DMS 273 (cell line): ENCODE measurements around the gene CAMTA1.

Experiments used
- DNase-seq: peaks from one replicate; lab custom pipeline; 2025; ENCODE audit not compliant: unreplicated experiment; lab: John Stamatoyannopoulos, UW

Gene CAMTA1

GRCh38 chr1:7436056-7437005, 651.1 kb downstream of the CAMTA1 start:
- no peak for DNase-seq

DNA sequence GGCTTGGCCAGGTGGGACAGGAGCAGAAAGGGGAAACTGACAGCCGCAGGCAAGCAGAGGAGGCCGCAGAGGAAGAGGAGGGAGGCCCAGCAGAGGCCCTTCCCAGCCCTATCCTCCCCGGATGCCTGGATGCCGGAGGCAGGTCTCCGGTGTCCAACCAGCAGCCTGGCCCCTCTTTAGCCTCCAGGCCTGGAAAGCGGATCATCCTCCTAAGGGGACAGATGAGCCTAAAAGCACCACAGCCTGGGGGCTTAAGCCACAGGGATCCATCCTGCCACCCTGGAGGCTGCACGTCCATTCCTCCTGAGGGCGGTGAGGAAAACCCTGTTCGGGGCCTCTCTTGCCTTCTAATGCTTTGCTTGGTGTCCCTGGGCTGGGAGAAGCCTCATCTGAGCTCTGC, 651.8 kb downstream of the CAMTA1 start:
- DNase-seq = no peak

GRCh38 chr1:7437608-7438395, 652.5 kb downstream of the CAMTA1 start:
- DNase-seq = no peak

- DNase-seq = no peak
Observed at GRCh38 chr1:7438396-7438785, 653.1 kb downstream of the CAMTA1 start.

DNA sequence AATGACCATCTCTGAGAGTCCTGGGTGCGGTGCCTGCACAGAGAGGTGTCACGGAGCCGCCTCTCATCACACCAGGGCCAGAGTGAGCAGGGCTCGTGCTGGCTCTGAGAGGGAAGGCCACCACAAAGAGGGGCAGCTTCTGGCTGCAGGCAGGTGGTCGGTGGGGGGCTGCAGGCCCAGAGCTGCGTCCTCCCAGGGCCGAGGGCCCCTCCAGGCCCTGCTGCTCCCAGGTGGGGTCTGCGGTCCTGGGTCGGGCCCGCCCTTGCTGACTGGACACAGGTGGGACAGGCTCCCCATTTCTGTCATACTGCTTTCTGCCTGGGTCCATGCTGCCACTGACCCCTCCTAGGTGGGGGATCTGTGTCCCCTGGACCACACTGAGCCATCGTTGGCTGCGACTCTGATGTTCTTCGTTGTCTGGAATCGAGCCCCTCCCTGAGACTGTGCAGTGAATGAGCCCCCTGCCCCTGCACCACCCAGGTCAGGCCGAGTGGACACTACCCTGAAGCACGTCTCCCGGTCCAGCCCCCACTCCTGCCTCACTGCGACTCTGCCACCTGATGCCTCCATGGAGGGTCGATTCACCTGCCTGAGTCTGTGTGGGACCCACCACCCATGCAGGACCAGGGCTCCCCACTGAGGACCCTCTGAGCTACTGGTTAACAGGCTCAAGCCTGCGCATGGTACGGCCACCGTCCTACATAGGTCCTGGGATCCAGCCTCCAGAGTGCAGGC, 653.8 kb downstream of the CAMTA1 start:
- no peak for DNase-seq

DNA sequence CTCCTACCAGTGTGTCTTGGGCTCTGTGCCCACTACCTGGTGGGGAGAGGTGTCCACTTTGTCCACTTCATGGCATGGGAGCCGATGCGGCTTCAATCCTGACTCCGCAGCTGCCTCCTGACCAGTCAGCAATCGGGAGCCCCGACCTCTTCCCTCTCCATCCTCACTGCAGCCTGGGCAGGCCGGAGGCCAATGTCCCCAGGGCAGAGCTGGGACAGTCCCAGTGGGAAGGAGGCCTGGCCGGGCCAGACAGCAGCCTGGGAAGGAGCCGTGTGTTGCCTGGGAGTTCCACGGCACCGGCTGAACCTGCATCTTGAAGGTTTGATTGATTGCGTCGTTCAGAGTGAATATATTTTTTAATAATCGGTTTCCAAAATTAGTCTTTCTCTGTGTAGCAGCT, 654.9 kb downstream of the CAMTA1 start:
- DNase-seq = no peak

DNA sequence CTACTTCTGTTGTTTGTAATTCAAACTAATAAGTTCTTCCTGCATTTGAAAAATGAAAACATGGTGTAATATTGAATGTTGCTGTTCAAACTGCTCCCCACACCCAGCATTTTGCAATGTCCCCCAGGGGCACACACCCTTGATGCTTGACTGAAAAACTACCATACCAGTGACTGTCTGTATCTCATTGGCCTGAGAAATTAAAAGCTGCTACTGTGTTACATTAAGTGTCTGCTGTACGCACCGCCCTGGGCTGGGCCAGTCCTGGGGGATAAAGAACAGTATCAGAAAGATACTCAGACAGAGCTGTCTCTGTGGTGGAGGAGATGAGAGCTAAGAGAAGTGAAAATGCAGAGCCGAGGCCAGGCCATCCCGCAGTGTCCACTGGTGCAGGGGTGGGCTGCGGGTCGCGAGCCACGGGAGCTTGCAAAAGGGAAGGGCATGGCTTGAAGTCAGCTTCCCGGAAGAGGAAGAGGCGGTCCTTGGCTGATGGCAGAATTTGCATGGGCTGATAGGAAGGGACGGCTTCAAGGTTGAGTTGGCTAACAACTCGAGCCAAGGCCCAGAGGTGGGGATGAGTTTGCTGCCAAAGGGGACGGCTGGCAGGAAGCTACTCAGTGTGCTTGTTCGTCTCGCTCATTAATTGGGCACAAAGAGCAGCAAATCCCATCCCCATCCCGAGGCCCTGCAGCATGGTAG, 656.0 kb downstream of the CAMTA1 start:
- DNase-seq = no peak

GRCh38 chr1:7442036-7442435, 656.8 kb downstream of the CAMTA1 start:
- DNase-seq = no peak

DNA sequence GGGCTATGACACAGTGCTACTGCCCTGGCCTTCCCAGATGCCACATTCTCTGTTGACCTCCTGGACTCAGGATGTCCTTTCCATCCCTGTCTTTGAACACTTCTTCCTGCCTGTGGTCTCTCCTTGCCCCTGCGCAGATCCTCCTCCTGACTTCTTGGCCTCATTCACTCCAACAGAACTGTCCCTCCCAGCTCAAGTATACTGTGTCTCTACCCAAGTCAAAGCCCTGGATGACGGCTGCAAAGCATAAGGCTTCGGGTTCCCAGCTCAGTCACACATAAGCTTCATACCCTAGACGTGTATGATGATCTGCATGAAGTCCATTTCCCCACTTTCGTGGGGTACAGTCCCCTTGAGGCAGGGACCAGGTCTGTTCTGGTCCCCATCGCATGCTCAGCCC, 657.7 kb downstream of the CAMTA1 start:
- DNase-seq = no peak

- DNase-seq = no peak
Observed at GRCh38 chr1:7444363-7444762, 659.1 kb downstream of the CAMTA1 start.

DNA sequence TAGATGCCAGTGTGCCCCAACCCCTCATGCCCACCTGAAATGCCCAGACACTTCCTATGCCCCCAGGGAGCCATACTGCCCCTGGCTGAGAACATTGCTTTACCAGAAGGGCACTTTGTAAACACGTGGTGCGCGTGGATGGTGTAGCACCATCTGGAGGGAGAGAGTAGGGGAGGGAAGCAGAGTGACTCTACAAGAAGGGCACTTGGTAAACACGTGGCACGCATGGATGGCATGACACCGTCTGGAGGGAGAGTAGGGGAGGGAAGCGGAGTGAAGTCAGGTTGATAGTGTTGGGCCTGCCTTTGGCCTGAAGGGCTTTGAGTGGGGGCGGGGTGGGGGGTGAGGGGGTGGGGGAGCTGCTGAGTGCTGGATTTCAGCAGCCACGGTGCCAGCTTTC, 661.8 kb downstream of the CAMTA1 start:
- peak; percentile 75 for DNase-seq

DNA sequence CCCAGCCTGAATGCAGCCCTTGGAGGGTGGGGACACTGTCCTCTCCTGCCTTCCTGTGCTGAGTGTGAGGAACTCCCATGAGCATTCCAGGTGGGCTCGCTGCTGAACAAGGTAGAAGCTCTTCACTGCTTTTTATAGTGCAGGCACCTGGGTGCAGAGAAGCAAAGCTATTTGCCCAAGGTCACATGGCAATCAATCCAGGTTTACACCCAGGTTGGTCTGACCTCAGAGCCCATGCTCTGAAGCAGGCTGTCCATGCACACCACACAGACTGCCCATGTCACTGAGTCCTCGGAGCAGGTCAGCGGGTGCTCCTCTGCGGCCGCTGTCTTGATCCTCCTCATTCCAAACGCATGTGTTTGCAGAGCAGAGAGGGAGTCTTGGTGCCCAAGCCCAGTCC, 662.5 kb downstream of the CAMTA1 start:
- DNase-seq = no peak

DNA sequence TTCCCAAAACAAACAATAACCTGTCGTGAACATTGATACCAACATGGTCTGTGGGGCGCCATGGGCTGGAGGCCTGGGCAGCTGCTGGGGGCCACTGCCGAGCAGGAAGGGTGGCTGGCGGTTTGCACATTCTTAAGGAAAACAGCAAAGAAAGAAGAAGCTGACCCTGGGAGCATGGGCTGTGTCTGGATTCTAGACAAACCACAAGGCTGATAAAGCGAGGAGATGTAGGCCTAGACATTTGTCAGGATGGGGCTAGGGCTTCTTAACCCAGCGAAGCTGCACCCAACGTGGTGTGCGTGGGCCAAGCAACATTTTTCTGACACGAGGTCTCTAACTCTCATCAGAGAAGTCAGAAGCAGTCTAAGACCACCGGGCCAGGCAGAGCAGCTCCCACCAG, 663.7 kb downstream of the CAMTA1 start:
- no peak for DNase-seq

GRCh38 chr1:7449750-7450149, 664.5 kb downstream of the CAMTA1 start:
- no peak for DNase-seq

DNA sequence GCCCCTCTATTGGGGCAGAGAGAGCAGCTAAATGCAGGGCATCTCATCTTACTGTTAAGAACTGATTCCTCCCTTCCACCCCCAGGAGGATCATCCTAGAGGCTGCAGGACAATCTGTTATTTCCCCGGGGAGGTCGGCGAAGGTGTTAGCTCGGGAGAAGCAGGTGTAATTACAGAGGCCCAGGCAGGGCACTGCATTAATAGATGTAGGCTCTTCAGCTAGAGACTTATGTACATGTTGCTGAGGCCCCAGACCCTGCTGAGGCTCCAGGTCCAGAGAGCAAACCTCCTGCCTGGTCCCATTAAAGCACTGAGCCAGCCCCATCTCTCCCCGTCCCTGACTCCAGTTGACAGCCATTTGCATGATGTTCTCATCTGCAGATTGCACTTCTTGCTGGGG, 665.6 kb downstream of the CAMTA1 start:
- DNase-seq = no peak

DNA sequence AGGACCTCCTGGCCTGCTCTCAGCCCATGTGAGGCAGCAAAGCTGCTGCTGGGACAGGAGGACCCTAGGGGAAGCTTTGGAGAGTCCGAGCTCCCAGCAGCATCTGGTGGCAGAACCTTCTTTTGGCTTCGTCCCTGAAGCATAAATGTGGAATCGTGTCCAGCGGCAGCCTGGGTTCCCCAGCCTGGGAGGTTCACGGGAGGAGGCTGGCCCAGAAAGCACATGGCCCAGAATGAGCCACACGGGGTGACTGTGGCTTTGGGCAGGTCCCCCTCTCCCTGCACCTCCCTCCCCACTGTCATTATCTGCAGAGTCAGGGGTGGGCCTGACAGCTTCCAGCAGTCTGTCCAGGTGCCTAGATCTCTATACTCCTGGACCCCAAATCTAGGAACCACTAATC, 667.8 kb downstream of the CAMTA1 start:
- DNase-seq = no peak

GRCh38 chr1:7454052-7454815, 669.0 kb downstream of the CAMTA1 start:
- DNase-seq = peak; percentile 36

GRCh38 chr1:7454895-7455784, 669.9 kb downstream of the CAMTA1 start:
- peak; percentile 28 for DNase-seq
